ENCODE results near the gene PELI2. TPM values are rescaled to one million over a fixed set of nuclear protein-coding genes. Genes with fewer than 3 reads are reported as not detected.

The PELI2 gene
- total RNA-seq, 2 donors from 2014 or later, result 22.2 to 28.3 TPM

GRCh38 chr14:56098021-56098420 lies 20.2 kb upstream of the PELI2 start:
- Histone ChIP-seq H3K4me3 (no peak overlapping the region), H3K36me3 (no peaks in the 10 kb centered on the region), H3K9me3 (no peaks in the 10 kb centered on the region), H3K4me1 (ENCODE audit: control insufficient read depth in 1 of 2, low read depth in 2 of 2) (peaks cover 8 to 21% of the 10 kb centered on the region in 2 donors), H3K27me3 (replicated peaks; ENCODE audit: insufficient read depth) (no peaks in the 10 kb centered on the region), H3K27ac (no peak overlapping the region)
- DNase-seq (ENCODE audit: low spot score), result no peak
- no peak for ATAC-seq (ENCODE audit: insufficient number of reproducible peaks, low FRiP score, low read depth)
- TF ChIP-seq CTCF (IDR thresholded peaks at IDR 0.05), result no peak

GRCh38 chr14:56099081-56099797 lies 19.0 kb upstream of the PELI2 start:
- Histone ChIP-seq H3K36me3 (no peaks in the 10 kb centered on the region), H3K9me3 (no peaks in the 10 kb centered on the region), H3K4me3 (no peak overlapping the region), H3K27ac (no peak overlapping the region), H3K27me3 (replicated peaks; ENCODE audit: insufficient read depth) (no peaks in the 10 kb centered on the region), H3K4me1 (ENCODE audit: control insufficient read depth in 1 of 2, low read depth in 2 of 2) (peaks cover 8 to 21% of the 10 kb centered on the region in 2 donors)
- DNase-seq (ENCODE audit: low spot score), result no peak
- no peak for TF ChIP-seq CTCF (IDR thresholded peaks at IDR 0.05)
- no peak for ATAC-seq (ENCODE audit: insufficient number of reproducible peaks, low FRiP score, low read depth)

GRCh38 chr14:56100556-56100955 lies 17.7 kb upstream of the PELI2 start:
- Histone ChIP-seq H3K27ac (peak overlapping the region in 1 of 2 donors; percentile 42), H3K4me1 (ENCODE audit: control insufficient read depth in 1 of 2, low read depth in 2 of 2) (peaks cover 8 to 21% of the 10 kb centered on the region in 2 donors), H3K27me3 (replicated peaks; ENCODE audit: insufficient read depth) (no peaks in the 10 kb centered on the region), H3K4me3 (peak overlapping the region; percentile 2), H3K36me3 (no peaks in the 10 kb centered on the region), H3K9me3 (no peaks in the 10 kb centered on the region)
- no peak for DNase-seq (ENCODE audit: low spot score)
- peak; percentile 74 for ATAC-seq (ENCODE audit: insufficient number of reproducible peaks, low FRiP score, low read depth)
- TF ChIP-seq CTCF (IDR thresholded peaks at IDR 0.05), result no peak

DNA sequence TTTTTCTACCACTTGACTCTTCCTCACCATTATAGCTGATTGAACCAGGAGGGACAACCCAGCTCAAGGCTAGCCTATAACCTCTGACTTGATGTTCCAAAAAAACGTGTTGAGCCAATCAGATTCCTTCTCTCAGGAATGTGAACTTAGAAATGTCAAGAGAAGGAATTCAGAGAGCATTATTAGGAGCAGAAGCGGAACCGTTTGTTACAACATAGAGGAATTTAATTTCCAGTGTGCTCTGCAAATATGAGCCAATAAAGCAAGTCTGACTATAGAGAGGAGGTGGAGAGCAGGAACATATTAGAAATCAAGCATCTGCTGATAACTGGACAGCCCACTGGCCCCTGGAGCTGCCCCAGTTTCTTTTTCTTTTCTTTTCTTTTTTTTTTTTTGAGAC lies 15.3 kb upstream of the PELI2 start:
- peak overlapping the region; percentile 25 for H3K4me3 ChIP-seq

DNA sequence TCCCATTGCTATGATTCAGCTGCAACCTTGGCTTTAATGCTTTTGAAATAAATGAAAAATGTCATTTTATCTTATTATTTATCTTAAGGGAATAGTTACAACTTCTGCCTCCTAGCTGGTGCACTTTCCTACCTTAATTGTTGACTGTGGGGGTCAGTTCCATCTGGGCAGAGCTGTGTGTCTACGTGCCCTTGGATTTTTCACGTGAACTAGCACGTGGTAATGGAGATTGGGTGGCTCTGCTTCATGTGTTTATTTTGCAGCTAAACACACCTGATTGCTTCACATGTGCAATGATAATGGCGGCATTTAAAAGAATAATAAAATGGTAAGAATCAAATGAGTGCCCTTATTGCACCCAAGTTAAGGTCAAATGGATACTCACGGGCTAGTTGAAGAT lies 10.6 kb upstream of the PELI2 start:
- Histone ChIP-seq H3K4me3 (no peak overlapping the region), H3K27ac (no peak overlapping the region), H3K27me3 (replicated peaks; ENCODE audit: insufficient read depth) (no peaks in the 10 kb centered on the region), H3K4me1 (ENCODE audit: control insufficient read depth in 1 of 2, low read depth in 2 of 2) (no peaks in the 10 kb centered on the region), H3K9me3 (no peaks in the 10 kb centered on the region), H3K36me3 (no peaks in the 10 kb centered on the region)
- ATAC-seq (ENCODE audit: insufficient number of reproducible peaks, low FRiP score, low read depth) (no peak), DNase-seq (ENCODE audit: low spot score) (no peak)
- no peak for TF ChIP-seq CTCF (IDR thresholded peaks at IDR 0.05)

More for the DNA sequence above, 15.3 kb upstream of the PELI2 start:
- Histone ChIP-seq H3K9me3 (no peaks in the 10 kb centered on the region), H3K27ac (no peak overlapping the region), H3K4me1 (ENCODE audit: control insufficient read depth in 1 of 2, low read depth in 2 of 2) (peaks cover 8 to 21% of the 10 kb centered on the region in 2 donors), H3K27me3 (replicated peaks; ENCODE audit: insufficient read depth) (no peaks in the 10 kb centered on the region), H3K36me3 (no peaks in the 10 kb centered on the region)
- DNase-seq (ENCODE audit: low spot score) (no peak), ATAC-seq (ENCODE audit: insufficient number of reproducible peaks, low FRiP score, low read depth) (no peak)
- TF ChIP-seq CTCF (IDR thresholded peaks at IDR 0.05), result no peak

Data from thoracic aorta (tissue), 2 donors.